Measurements from ENCODE around the gene OCA2.

OCA2 gene

DNA sequence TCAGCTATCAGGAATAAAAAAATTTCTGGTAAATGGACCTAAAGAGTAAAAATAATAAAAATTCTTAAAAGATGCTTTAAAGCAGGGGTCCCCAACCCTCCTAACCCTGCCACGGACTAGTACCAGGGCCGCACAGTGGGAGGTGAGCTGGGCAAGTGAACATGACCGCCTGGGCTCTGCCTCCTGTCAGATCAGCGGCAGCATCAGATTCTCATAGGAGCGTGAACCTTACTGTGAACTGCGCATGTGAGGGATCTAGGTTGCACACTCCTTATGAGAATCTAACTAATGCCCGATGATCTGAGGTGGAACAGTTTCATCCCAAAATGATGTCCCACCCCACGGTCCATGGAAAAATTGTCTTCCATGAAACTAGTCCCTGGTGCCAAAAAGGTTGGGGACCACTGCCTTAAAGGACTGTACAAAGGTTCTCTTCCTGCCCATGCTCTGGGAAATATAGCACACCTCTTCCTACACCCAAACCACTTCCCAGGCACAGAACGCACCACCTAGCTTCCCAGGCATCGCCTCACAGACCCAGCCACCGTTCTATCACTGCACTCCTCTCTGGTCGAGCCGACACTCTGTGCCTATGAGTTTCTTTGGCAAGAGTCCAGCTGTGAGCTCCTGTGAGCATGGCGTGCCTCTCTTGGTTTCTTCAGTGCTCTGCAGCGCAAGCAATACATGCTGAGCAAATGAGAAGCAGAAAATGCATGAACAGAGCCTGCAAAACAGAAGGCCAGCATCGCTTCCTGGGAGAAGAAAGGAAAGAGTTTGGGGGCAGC lies 104.9 kb downstream of the OCA2 start:
- TF ChIP-seq, protein P1, sequence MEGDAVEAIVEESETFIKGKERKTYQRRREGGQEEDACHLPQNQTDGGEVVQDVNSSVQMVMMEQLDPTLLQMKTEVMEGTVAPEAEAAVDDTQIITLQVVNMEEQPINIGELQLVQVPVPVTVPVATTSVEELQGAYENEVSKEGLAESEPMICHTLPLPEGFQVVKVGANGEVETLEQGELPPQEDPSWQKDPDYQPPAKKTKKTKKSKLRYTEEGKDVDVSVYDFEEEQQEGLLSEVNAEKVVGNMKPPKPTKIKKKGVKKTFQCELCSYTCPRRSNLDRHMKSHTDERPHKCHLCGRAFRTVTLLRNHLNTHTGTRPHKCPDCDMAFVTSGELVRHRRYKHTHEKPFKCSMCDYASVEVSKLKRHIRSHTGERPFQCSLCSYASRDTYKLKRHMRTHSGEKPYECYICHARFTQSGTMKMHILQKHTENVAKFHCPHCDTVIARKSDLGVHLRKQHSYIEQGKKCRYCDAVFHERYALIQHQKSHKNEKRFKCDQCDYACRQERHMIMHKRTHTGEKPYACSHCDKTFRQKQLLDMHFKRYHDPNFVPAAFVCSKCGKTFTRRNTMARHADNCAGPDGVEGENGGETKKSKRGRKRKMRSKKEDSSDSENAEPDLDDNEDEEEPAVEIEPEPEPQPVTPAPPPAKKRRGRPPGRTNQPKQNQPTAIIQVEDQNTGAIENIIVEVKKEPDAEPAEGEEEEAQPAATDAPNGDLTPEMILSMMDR (conservative IDR thresholded peaks at IDR 0.05; ENCODE audit: control insufficient read depth, insufficient read depth, low read depth, low read length) = no peak
- no peak for DNase-seq (ENCODE audit: low read depth)
- no peak overlapping the region for H3K4me3 ChIP-seq (ENCODE audit: control insufficient read depth, low read depth, low read length)

DNA sequence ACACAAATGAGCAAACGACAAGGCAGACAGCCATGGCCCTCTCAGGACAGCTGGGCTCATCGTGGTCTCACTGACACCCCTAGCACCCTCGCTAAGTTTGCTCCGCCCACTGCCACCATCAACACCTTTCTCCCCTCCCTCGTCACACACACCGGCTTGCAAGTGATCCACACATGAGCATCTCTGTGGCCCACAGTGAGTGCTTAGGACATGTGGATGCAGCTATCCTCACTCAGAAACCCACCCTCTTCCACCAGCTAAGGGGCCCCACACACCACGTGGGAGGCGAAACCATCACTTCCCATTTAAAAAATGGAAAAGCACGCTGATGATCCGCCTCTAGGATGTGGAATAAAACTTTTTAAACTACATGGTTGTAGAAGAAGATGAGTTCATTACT lies 105.6 kb downstream of the OCA2 start:
- H3K4me3 ChIP-seq (ENCODE audit: control insufficient read depth, low read depth, low read length) = no peak overlapping the region
- no peak for DNase-seq (ENCODE audit: low read depth)
- TF ChIP-seq, protein P1 (conservative IDR thresholded peaks at IDR 0.05; ENCODE audit: control insufficient read depth, insufficient read depth, low read depth, low read length) = no peak

DNA sequence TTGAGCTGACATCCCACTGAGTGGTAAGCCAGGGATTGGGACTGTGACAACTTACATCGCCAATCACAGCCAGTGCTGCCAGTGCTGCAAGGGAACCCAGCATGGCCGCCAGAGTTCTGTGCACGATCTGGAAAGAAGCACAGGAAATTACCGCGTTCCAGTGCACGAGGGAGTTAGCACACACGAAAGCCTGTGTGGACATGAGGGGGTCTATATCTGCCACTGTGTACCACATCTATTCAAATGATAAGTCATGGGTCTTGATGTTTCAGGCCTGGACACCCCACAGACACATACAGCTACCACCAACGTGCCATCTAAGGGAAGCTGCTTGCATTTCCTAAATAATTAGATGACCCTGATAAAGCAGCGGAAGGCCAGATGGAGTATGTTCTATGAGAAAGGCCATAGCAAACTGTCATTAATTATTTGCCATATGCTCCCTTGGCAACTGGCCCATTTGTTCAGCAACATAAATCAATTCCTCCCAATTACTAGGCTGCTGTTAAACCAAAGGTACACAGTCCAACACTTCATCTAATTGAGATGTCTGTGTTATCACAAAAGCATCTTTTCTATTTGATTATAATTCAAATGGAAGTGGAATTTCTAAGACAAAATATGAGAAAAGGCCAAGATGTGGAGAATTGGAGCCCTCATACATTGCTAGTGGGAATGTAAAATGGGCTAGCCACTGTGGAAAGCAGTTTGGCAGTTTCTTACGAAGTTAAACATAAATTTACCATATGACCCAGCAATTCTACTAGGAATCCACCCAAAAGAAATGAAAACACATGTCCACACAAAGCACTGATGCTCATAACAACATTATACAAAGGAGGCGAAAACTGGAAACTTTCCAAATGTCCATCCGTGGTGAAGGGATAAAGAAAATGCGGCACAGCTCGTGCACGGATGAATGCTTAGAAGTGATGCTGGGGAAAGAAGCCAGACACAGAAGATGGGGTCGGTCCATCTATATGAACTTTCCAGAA lies 108.3 kb downstream of the OCA2 start:
- no peak overlapping the region for H3K4me3 ChIP-seq (ENCODE audit: control insufficient read depth, low read depth, low read length)
- TF ChIP-seq, protein P1 (conservative IDR thresholded peaks at IDR 0.05; ENCODE audit: control insufficient read depth, insufficient read depth, low read depth, low read length) = no peak
- DNase-seq (ENCODE audit: low read depth) = no peak

DNA sequence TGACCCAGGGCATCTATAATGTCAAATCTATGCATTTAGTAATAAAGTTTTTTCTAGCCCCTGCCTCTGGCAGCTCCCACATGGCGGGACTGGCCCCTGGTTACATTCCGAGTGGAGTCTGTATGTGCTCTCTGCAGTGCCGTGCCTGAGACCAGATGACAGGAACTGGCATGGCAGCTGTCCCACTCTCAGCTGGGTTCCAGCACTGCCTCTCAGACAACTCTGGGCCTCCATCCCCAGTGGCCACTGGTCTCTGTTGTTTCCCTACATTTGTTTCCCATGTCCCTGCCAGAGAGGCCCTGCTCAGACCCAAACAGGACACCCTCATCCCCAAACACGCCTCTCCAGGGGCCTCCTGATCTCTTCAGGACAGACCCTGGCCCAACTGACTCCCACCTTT lies 109.3 kb downstream of the OCA2 start:
- TF ChIP-seq, protein P1 (conservative IDR thresholded peaks at IDR 0.05; ENCODE audit: control insufficient read depth, insufficient read depth, low read depth, low read length) = no peak
- DNase-seq (ENCODE audit: low read depth) = no peak
- no peak overlapping the region for H3K4me3 ChIP-seq (ENCODE audit: control insufficient read depth, low read depth, low read length)

DNA sequence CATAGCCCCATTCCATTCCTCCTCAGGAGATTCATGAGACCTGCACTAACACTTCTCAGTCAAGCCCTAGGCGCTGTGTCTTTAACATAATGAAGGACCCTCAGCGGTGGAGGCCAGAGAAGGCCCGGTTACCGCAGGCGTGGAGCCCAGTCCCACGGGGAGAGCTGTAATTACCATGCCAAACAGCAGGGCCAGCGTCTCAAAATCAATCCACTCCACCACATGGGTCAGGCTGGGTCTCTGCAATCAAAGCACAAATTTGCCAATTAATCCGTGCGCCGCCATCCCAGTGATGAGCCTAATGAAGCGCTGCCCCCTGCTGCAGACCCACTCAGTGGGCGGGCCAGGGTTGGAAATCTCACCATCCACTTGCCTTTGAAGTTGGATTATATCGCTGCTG lies 109.7 kb downstream of the OCA2 start:
- H3K4me3 ChIP-seq (ENCODE audit: control insufficient read depth, low read depth, low read length) = no peak overlapping the region
- no peak for DNase-seq (ENCODE audit: low read depth)
- TF ChIP-seq, protein P1 (conservative IDR thresholded peaks at IDR 0.05; ENCODE audit: control insufficient read depth, insufficient read depth, low read depth, low read length) = no peak

DNA sequence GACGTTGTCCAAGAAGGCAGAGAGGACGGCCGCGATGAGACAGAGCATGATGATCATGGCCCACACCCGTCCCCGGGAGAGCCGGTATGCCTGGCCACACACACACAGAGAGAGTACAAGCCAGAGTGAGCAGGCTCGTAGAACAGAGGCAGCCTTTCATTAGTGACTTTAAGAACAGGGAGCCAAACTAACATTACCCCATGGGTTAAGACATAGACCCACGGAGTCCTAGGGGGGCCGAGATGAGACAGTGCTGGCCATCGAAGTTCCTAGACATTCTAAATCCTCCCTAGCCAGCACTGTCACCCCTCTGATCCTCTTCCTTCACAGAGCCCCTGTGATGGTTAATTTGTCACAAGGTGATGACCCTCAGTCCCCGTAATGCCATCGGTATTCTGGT lies 114.0 kb downstream of the OCA2 start:
- H3K4me3 ChIP-seq (ENCODE audit: control insufficient read depth, low read depth, low read length) = no peak overlapping the region
- TF ChIP-seq, protein P1 (conservative IDR thresholded peaks at IDR 0.05; ENCODE audit: control insufficient read depth, insufficient read depth, low read depth, low read length) = no peak
- DNase-seq (ENCODE audit: low read depth) = no peak
